HAP-1 (cell line): Measurements from ENCODE around the gene ATP6V1G1.

Experiments used
- DNase-seq, 2 experiments: peaks; one replicate each; pipeline ENCODE4 v3.0.0-alpha.2; 2016 to 2020; ENCODE audit warnings: low spot score in 2 of 2
- H3K27me3 ChIP-seq: fragments of 250-450 bp; sonication (Bioruptor Pico); 2 replicates; pipeline ENCODE4 v1.5.1; 2020; ENCODE audit warnings: low read depth, mild to moderate bottlenecking, moderate library complexity
- H3K36me3 ChIP-seq: fragments of 250-450 bp; sonication (Bioruptor Pico); replicated peaks from 2 replicates; pipeline ENCODE4 v1.5.1; 2020; ENCODE audit warnings: mild to moderate bottlenecking
- H3K4me1 ChIP-seq: fragments of 250-450 bp; sonication (Bioruptor Pico); 2 replicates; pipeline ENCODE4 v1.5.1; 2020; ENCODE audit warnings: mild to moderate bottlenecking
- H3K4me3 ChIP-seq: fragments of 250-450 bp; sonication (Bioruptor Pico); 2 replicates; pipeline ENCODE4 v1.5.1; 2020; ENCODE audit warnings: mild to moderate bottlenecking, moderate library complexity
- H3K9me3 ChIP-seq: fragments of 250-450 bp; sonication (Bioruptor Pico); 2 replicates; pipeline ENCODE4 v1.5.1; 2020; ENCODE audit warnings: mild to moderate bottlenecking, moderate library complexity
- in situ Hi-C: fragments of 300-500 bp; cut with MboI; formaldehyde crosslinking; loops from 3 replicates; pipeline ENCODE4 v1.14.3; 2020; ENCODE audit warnings: low sequenced_read_pairs, inconsistent platforms, mixed read lengths

The ATP6V1G1 gene

GRCh38 chr9:114611516-114612271, 24.1 kb downstream of the ATP6V1G1 start:
- Histone ChIP-seq H3K9me3 (no peaks in the 10 kb centered on the region), H3K36me3 (no peaks in the 10 kb centered on the region; the same call in 1 of the 2 replicates), H3K4me1 (peaks cover 9% of the 10 kb centered on the region), H3K27me3 (no peaks in the 10 kb centered on the region), H3K4me3 (peak overlapping the region; percentile 44)
- DNase-seq = peak; percentile 27 to 69
- in situ Hi-C loops = no loop called here

- in situ Hi-C loops = no loop called here
- Histone ChIP-seq H3K4me1 (peaks cover 9% of the 10 kb centered on the region), H3K27me3 (no peaks in the 10 kb centered on the region), H3K36me3 (no peaks in the 10 kb centered on the region; the same call in 1 of the 2 replicates), H3K9me3 (no peaks in the 10 kb centered on the region), H3K4me3 (peak overlapping the region; percentile 44)
- no peak for DNase-seq
Observed at GRCh38 chr9:114612272-114612923, 24.8 kb downstream of the ATP6V1G1 start.

GRCh38 chr9:114613087-114613486, 25.5 kb downstream of the ATP6V1G1 start:
- Histone ChIP-seq H3K9me3 (no peaks in the 10 kb centered on the region), H3K4me3 (no peak overlapping the region), H3K36me3 (no peaks in the 10 kb centered on the region; the same call in 1 of the 2 replicates), H3K4me1 (peaks cover 9% of the 10 kb centered on the region), H3K27me3 (no peaks in the 10 kb centered on the region)
- no peak for DNase-seq
- in situ Hi-C loops = no loop called here

GRCh38 chr9:114613919-114614318, 26.4 kb downstream of the ATP6V1G1 start:
- Histone ChIP-seq H3K9me3 (no peaks in the 10 kb centered on the region), H3K27me3 (no peaks in the 10 kb centered on the region), H3K36me3 (no peaks in the 10 kb centered on the region; the same call in none of the 2 replicates), H3K4me3 (no peak overlapping the region), H3K4me1 (peaks cover 9% of the 10 kb centered on the region)
- in situ Hi-C loops = no loop called here
- DNase-seq = no peak

GRCh38 chr9:114614373-114614772, 26.8 kb downstream of the ATP6V1G1 start:
- H3K9me3 ChIP-seq = no peaks in the 10 kb centered on the region
- no peak overlapping the region for H3K4me3 ChIP-seq
- no peaks in the 10 kb centered on the region for H3K27me3 ChIP-seq
- in situ Hi-C loops = no loop called here
- no peak for DNase-seq
- no peaks in the 10 kb centered on the region; the same call in none of the 2 replicates for H3K36me3 ChIP-seq
- peaks cover 9% of the 10 kb centered on the region for H3K4me1 ChIP-seq

- H3K27me3 ChIP-seq = no peaks in the 10 kb centered on the region
- in situ Hi-C loops = no loop called here
- DNase-seq = no peak
- H3K4me1 ChIP-seq = no peaks in the 10 kb centered on the region; the same call in 1 of the 2 replicates
- no peaks in the 10 kb centered on the region for H3K9me3 ChIP-seq
- H3K4me3 ChIP-seq = no peak overlapping the region
- H3K36me3 ChIP-seq = no peaks in the 10 kb centered on the region; the same call in 1 of the 2 replicates
Observed at GRCh38 chr9:114616684-114617520, 29.3 kb downstream of the ATP6V1G1 start.

- no peak for DNase-seq
- Histone ChIP-seq H3K27me3 (no peaks in the 10 kb centered on the region), H3K36me3 (no peaks in the 10 kb centered on the region; the same call in 1 of the 2 replicates), H3K9me3 (no peaks in the 10 kb centered on the region), H3K4me3 (no peak overlapping the region), H3K4me1 (no peaks in the 10 kb centered on the region)
- in situ Hi-C loops = no loop called here
Observed at GRCh38 chr9:114619191-114619761, 31.7 kb downstream of the ATP6V1G1 start.

- in situ Hi-C loops = no loop called here
- no peaks in the 10 kb centered on the region; the same call in 1 of the 2 replicates for H3K36me3 ChIP-seq
- no peak for DNase-seq
- H3K4me3 ChIP-seq = no peak overlapping the region
- H3K4me1 ChIP-seq = no peaks in the 10 kb centered on the region
- H3K27me3 ChIP-seq = no peaks in the 10 kb centered on the region
- H3K9me3 ChIP-seq = no peaks in the 10 kb centered on the region
Observed at GRCh38 chr9:114621561-114621960, 34.0 kb downstream of the ATP6V1G1 start.

GRCh38 chr9:114621975-114622609, 34.5 kb downstream of the ATP6V1G1 start:
- DNase-seq = no peak
- Histone ChIP-seq H3K4me1 (no peaks in the 10 kb centered on the region), H3K36me3 (no peaks in the 10 kb centered on the region; the same call in 1 of the 2 replicates), H3K9me3 (no peaks in the 10 kb centered on the region), H3K27me3 (no peaks in the 10 kb centered on the region), H3K4me3 (no peak overlapping the region)
- in situ Hi-C loops = no loop called here

- in situ Hi-C loops = no loop called here
- Histone ChIP-seq H3K4me1 (no peaks in the 10 kb centered on the region), H3K4me3 (no peak overlapping the region), H3K27me3 (no peaks in the 10 kb centered on the region), H3K9me3 (no peaks in the 10 kb centered on the region), H3K36me3 (peaks cover 12% of the 10 kb centered on the region)
- DNase-seq = no peak
Observed at GRCh38 chr9:114624677-114625076, 37.1 kb downstream of the ATP6V1G1 start.

GRCh38 chr9:114626415-114627020, 38.9 kb downstream of the ATP6V1G1 start:
- no peaks in the 10 kb centered on the region for H3K27me3 ChIP-seq
- H3K36me3 ChIP-seq = peaks cover 16% of the 10 kb centered on the region
- no peak overlapping the region for H3K4me3 ChIP-seq
- in situ Hi-C loops = no loop called here
- H3K4me1 ChIP-seq = no peaks in the 10 kb centered on the region
- no peak for DNase-seq
- H3K9me3 ChIP-seq = no peaks in the 10 kb centered on the region

- peaks cover 16% of the 10 kb centered on the region for H3K36me3 ChIP-seq
- no peak overlapping the region for H3K4me3 ChIP-seq
- no peaks in the 10 kb centered on the region for H3K27me3 ChIP-seq
- no peaks in the 10 kb centered on the region for H3K9me3 ChIP-seq
- H3K4me1 ChIP-seq = no peaks in the 10 kb centered on the region
- in situ Hi-C loops = no loop called here
- no peak for DNase-seq
Observed at GRCh38 chr9:114627553-114627952, 40.0 kb downstream of the ATP6V1G1 start.
